HepG2 (cell line): ENCODE measurements around the gene KRTAP10-5. TPM values are rescaled to one million over a fixed set of nuclear protein-coding genes. Genes with fewer than 3 reads are reported as not detected.

Source experiments
- CEBPB ChIP-seq: IDR thresholded peaks from 2 replicates; pipeline ENCODE4 v1.6.1; 2011; ENCODE audit warnings: low read depth, low read length, improper control_type of control experiment, borderline replicate concordance
- CREM ChIP-seq, 2 experiments: sonication (generic) in 1 of 2; formaldehyde crosslinking in 1 of 2; IDR thresholded peaks; 2 replicates each; pipeline versions ENCODE4 v1.4.0 to v1.6.1; 2016 to 2020; ENCODE audit warnings: antibody characterized with exemption in 1 of 2, mild to moderate bottlenecking in 1 of 2, missing genetic modification reagents in 1 of 2
- HOXD1 ChIP-seq: sonication (generic); formaldehyde crosslinking; IDR thresholded peaks from 2 replicates; pipeline ENCODE4 v1.5.0; 2020; ENCODE audit warnings: missing genetic modification reagents
- KDM1A ChIP-seq: IDR thresholded peaks from 2 replicates; pipeline ENCODE4 v1.6.1; 2016; ENCODE audit warnings: missing compliant biosample characterization
- KDM5A ChIP-seq: fragments of 200-600 bp; sonication (generic); IDR thresholded peaks from 2 replicates; pipeline ENCODE4 v1.7.0; 2018; ENCODE audit warnings: antibody characterized with exemption, mild to moderate bottlenecking, low read length, borderline replicate concordance
- KDM6A ChIP-seq: IDR thresholded peaks from 2 replicates; pipeline ENCODE4 v1.6.1; 2016; ENCODE audit warnings: low read depth
- MEIS2 ChIP-seq: sonication (generic); formaldehyde crosslinking; IDR thresholded peaks from 2 replicates; pipeline ENCODE4 v1.9.0; 2021; ENCODE audit warnings: mild to moderate bottlenecking, missing genetic modification reagents
- RCOR2 ChIP-seq: IDR thresholded peaks from 2 replicates; pipeline ENCODE4 v1.6.1; 2016; ENCODE audit warnings: missing biosample characterization, missing genetic modification reagents
- SP1 ChIP-seq, 2 experiments: fragments of 450-650 bp in 1 of 2; sonication (generic) in 1 of 2; formaldehyde crosslinking in 1 of 2; IDR thresholded peaks; 2 replicates each; pipeline versions ENCODE4 v1.4.0 to v1.6.1; 2016 to 2020; ENCODE audit warnings: missing genetic modification reagents in 1 of 2
- YY1 ChIP-seq: IDR thresholded peaks from 2 replicates; pipeline ENCODE4 v1.6.1; 2011; ENCODE audit warnings: low read length, low read depth, moderate library complexity, mild to moderate bottlenecking; ENCODE audit not compliant: insufficient read depth, insufficient replicate concordance
- ZFP37 ChIP-seq: sonication (generic); formaldehyde crosslinking; IDR thresholded peaks from 2 replicates; pipeline ENCODE4 v1.4.0; 2020; ENCODE audit warnings: missing genetic modification reagents, borderline replicate concordance
- ZNF143 ChIP-seq: sonication (generic); formaldehyde crosslinking; IDR thresholded peaks from 2 replicates; pipeline ENCODE4 v1.4.0; 2020; ENCODE audit warnings: missing genetic modification reagents
- ZNF432 ChIP-seq: sonication (generic); formaldehyde crosslinking; IDR thresholded peaks from 2 replicates; pipeline ENCODE4 v1.5.0; 2020; ENCODE audit warnings: missing genetic modification reagents, mild to moderate bottlenecking, borderline replicate concordance
- ZNF761 ChIP-seq: sonication (generic); formaldehyde crosslinking; conservative IDR thresholded peaks from 2 replicates; pipeline ENCODE4 v1.4.0; 2020; ENCODE audit warnings: mild to moderate bottlenecking, missing genetic modification reagents
- ZNF780A ChIP-seq: sonication (generic); formaldehyde crosslinking; IDR thresholded peaks from 2 replicates; pipeline ENCODE4 v1.8.0; 2022; ENCODE audit warnings: mild to moderate bottlenecking, missing genetic modification reagents, moderate library complexity
- ZSCAN22 ChIP-seq: sonication (generic); formaldehyde crosslinking; IDR thresholded peaks from 2 replicates; pipeline ENCODE4 v1.4.0; 2020; ENCODE audit warnings: mild to moderate bottlenecking, missing genetic modification reagents
- polyA plus RNA-seq, 8 experiments: library from polyadenylated mRNA; depleted of rRNA in 3 of 8; stranded (reverse) in 7 of 8; unstranded in 1 of 8; fragments of >200 nt; fragmentation: Illumina TruSeq in 4 of 8; extraction: Trizol in 4 of 8; gene quantifications; 2 replicates each; pipeline versions ENCODE4 v1.2.1 to v1.2.3, GENCODE V29; 2011 to 2016; ENCODE audit warnings: low read depth in 4 of 8, missing spikeins in 1 of 8, mixed read lengths in 1 of 8; ENCODE audit not compliant: insufficient read depth in 1 of 8
- total RNA-seq, 5 experiments: library from RNA; depleted of rRNA; stranded (reverse); fragments of >200 nt; fragmentation: Illumina TruSeq; extraction: Trizol; gene quantifications; 2 replicates each; pipeline ENCODE4 v1.2.3, GENCODE V29; 2016; ENCODE audit warnings: low read depth in 1 of 5
- TF ChIP-seq, protein P1 (sequence below): sonication (generic); formaldehyde crosslinking; IDR thresholded peaks from 2 replicates; pipeline ENCODE4 v1.8.0; 2022; ENCODE audit warnings: missing genetic modification reagents, mild to moderate bottlenecking, borderline replicate concordance
- TF ChIP-seq, protein P2 (sequence below): sonication (generic); formaldehyde crosslinking; IDR thresholded peaks from 2 replicates; pipeline ENCODE4 v1.4.0; 2020; ENCODE audit warnings: missing genetic modification reagents
- TF ChIP-seq, protein P3 (sequence below): sonication (generic); formaldehyde crosslinking; IDR thresholded peaks from 2 replicates; pipeline ENCODE4 v1.4.0; 2020; ENCODE audit warnings: missing genetic modification reagents
- TF ChIP-seq, protein P4 (sequence below): sonication (generic); formaldehyde crosslinking; IDR thresholded peaks from 2 replicates; pipeline ENCODE4 v1.8.1; 2023; ENCODE audit warnings: missing genetic modification reagents, inconsistent platforms, borderline replicate concordance
- TF ChIP-seq, protein P5 (sequence below): sonication (generic); formaldehyde crosslinking; IDR thresholded peaks from 2 replicates; pipeline ENCODE4 v1.5.0; 2020; ENCODE audit warnings: mild to moderate bottlenecking, missing genetic modification reagents

Gene KRTAP10-5
- total and polyA plus RNA-seq, 2 of the 13 experiments (the other 11 are each of a cell fraction or from before 2014, with no cell fraction given) = not detected

DNA sequence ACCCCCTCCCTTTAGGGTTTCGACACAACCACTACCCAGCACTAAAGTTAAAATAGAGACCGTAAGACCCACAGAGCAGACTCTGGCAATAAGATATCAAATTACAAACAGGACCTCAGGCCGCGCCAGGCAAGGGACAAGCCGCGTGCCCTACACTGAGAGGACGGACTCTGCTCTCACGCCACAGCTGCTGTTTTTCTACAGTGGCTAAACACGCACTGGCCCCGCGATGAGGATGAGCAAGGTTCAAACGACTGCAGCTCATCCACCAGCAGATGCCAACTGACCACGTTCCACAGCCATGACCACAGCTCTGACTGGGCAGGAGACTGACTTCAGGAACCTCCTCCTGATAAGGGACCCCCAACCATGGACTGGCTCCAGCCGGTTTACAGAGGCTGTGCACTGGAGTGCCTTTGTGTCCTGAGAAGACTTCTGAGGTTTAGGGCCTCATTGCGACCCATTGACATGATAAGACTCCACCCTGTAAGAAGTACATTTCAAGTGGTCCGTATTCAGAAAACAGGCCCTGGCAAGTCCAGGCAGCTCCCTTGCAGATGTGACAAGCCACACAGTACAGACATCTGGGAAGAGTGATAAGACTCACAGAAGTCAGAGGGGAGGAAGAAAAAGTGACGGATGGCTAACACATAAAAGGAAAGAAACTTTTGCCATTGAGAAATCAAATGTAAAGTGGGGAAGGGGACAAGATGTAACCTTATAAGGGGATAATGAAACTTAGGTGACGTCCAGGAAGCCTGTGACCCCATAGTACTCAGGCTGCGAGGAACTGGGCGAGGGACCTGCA is 13.4 kb upstream of the KRTAP10-5 start (continued):
- TF ChIP-seq, protein P1, sequence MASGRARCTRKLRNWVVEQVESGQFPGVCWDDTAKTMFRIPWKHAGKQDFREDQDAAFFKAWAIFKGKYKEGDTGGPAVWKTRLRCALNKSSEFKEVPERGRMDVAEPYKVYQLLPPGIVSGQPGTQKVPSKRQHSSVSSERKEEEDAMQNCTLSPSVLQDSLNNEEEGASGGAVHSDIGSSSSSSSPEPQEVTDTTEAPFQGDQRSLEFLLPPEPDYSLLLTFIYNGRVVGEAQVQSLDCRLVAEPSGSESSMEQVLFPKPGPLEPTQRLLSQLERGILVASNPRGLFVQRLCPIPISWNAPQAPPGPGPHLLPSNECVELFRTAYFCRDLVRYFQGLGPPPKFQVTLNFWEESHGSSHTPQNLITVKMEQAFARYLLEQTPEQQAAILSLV = peak; percentile 86
- TF ChIP-seq, protein P2, sequence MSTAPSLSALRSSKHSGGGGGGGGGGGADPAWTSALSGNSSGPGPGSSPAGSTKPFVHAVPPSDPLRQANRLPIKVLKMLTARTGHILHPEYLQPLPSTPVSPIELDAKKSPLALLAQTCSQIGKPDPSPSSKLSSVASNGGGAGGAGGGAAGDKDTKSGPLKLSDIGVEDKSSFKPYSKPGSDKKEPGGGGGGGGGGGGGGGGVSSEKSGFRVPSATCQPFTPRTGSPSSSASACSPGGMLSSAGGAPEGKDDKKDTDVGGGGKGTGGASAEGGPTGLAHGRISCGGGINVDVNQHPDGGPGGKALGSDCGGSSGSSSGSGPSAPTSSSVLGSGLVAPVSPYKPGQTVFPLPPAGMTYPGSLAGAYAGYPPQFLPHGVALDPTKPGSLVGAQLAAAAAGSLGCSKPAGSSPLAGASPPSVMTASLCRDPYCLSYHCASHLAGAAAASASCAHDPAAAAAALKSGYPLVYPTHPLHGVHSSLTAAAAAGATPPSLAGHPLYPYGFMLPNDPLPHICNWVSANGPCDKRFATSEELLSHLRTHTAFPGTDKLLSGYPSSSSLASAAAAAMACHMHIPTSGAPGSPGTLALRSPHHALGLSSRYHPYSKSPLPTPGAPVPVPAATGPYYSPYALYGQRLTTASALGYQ (CRISPR knock-in tag) = peak; percentile 68
- TF ChIP-seq KDM5A (no peak), SP1 (IDR thresholded peaks at IDR 0.05) (no peak), SP1 (CRISPR knock-in tag; IDR thresholded peaks at IDR 0.05) (no peak), HOXD1 (CRISPR knock-in tag) (no peak), CEBPB (no peak), ZNF143 (CRISPR knock-in tag) (no peak), KDM6A (CRISPR knock-in tag) (peak; percentile 91), KDM1A (peak; percentile 65; the same call in 1 of the 2 replicates), YY1 (peak; percentile 8), ZSCAN22 (CRISPR knock-in tag) (no peak), ZNF432 (CRISPR knock-in tag) (no peak), MEIS2 (CRISPR knock-in tag) (peak; percentile 70), RCOR2 (CRISPR knock-in tag) (0 out of 2 replicates have a peak, but pooled peaks have one; percentile 62), ZNF780A (no peak), CREM (IDR thresholded peaks at IDR 0.05) (no peak; the same call in 1 of the 2 replicates), CREM (CRISPR knock-in tag; IDR thresholded peaks at IDR 0.05) (no peak), ZNF761 (CRISPR knock-in tag) (peak; percentile 88; the same call in 1 of the 2 replicates), ZFP37 (CRISPR knock-in tag) (no peak; the same call in 1 of the 2 replicates)
- TF ChIP-seq, protein P3, sequence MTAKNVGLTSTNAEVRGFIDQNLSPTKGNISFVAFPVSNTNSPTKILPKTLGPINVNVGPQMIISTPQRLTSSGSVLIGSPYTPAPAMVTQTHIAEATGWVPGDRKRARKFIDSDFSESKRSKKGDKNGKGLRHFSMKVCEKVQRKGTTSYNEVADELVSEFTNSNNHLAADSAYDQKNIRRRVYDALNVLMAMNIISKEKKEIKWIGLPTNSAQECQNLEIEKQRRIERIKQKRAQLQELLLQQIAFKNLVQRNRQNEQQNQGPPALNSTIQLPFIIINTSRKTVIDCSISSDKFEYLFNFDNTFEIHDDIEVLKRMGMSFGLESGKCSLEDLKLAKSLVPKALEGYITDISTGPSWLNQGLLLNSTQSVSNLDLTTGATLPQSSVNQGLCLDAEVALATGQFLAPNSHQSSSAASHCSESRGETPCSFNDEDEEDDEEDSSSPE (CRISPR knock-in tag) = peak; percentile 84
- TF ChIP-seq, protein P4, sequence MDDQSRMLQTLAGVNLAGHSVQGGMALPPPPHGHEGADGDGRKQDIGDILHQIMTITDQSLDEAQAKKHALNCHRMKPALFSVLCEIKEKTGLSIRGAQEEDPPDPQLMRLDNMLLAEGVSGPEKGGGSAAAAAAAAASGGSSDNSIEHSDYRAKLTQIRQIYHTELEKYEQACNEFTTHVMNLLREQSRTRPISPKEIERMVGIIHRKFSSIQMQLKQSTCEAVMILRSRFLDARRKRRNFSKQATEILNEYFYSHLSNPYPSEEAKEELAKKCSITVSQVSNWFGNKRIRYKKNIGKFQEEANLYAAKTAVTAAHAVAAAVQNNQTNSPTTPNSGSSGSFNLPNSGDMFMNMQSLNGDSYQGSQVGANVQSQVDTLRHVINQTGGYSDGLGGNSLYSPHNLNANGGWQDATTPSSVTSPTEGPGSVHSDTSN (CRISPR knock-in tag) = no peak
- TF ChIP-seq, protein P5, sequence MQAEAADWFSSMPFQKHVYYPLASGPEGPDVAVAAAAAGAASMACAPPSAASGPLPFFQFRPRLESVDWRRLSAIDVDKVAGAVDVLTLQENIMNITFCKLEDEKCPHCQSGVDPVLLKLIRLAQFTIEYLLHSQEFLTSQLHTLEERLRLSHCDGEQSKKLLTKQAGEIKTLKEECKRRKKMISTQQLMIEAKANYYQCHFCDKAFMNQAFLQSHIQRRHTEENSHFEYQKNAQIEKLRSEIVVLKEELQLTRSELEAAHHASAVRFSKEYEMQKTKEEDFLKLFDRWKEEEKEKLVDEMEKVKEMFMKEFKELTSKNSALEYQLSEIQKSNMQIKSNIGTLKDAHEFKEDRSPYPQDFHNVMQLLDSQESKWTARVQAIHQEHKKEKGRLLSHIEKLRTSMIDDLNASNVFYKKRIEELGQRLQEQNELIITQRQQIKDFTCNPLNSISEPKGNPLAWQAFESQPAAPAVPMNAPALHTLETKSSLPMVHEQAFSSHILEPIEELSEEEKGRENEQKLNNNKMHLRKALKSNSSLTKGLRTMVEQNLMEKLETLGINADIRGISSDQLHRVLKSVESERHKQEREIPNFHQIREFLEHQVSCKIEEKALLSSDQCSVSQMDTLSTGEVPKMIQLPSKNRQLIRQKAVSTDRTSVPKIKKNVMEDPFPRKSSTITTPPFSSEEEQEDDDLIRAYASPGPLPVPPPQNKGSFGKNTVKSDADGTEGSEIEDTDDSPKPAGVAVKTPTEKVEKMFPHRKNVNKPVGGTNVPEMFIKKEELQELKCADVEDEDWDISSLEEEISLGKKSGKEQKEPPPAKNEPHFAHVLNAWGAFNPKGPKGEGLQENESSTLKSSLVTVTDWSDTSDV (CRISPR knock-in tag) = no peak
